Measurements from ENCODE around the gene MCTP1.
"Not testable (repeated sequence)": the region's sequence is repeated elsewhere in the genome, so short reads cannot be mapped to it uniquely, and the experiment has no call there.

MCTP1 gene

DNA sequence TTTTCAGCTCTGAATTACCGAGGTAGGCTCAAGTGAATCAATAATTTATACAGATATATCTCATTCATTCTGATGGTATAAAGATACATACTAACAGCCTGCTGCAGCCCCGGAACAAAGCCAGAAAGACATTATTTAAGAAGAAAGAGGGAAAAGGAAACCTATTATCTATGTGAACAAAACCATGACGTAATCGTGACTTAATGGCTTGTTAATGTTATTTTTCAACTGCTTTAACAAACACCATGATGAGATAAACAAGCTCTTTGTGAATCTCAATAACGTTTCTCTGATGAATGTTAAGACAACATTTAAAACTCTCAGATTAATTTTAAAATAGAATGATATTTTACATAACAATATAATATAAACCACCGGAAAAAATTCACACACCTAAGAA is 429.4 kb downstream of the MCTP1 start:
- DNase-seq: no peak

GRCh38 chr5:94853120-94853519 is 431.8 kb downstream of the MCTP1 start:
- no peak for DNase-seq

- DNase-seq: no peak
Measured at GRCh38 chr5:94850960-94851359, 433.9 kb downstream of the MCTP1 start.

GRCh38 chr5:94849821-94850736 is 434.8 kb downstream of the MCTP1 start:
- DNase-seq: no peak

DNA sequence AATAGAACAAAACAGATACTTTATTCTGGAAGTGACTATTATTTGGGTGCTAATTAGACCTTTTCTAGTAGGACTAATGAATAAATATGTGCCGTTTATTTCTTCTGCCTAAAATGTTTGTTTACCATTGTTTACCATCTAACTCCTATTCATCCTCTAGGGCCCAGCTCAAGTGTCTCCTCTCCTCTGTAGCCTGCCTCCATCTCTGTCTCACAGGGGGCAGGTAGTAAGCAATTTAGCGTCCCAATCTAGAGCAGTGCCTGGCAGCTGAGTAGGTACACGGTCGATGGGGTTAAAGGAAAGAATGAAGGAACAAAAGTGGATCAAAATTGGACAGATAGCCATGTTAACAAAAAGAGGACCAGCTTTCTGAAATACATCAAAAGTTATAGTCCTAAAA is 435.6 kb downstream of the MCTP1 start:
- no peak for DNase-seq

GRCh38 chr5:94847726-94848125 is 437.2 kb downstream of the MCTP1 start:
- DNase-seq: no peak

GRCh38 chr5:94847019-94847418 is 437.9 kb downstream of the MCTP1 start:
- DNase-seq: no peak

GRCh38 chr5:94845696-94846095 is 439.2 kb downstream of the MCTP1 start:
- DNase-seq: not testable (repeated sequence)

DNA sequence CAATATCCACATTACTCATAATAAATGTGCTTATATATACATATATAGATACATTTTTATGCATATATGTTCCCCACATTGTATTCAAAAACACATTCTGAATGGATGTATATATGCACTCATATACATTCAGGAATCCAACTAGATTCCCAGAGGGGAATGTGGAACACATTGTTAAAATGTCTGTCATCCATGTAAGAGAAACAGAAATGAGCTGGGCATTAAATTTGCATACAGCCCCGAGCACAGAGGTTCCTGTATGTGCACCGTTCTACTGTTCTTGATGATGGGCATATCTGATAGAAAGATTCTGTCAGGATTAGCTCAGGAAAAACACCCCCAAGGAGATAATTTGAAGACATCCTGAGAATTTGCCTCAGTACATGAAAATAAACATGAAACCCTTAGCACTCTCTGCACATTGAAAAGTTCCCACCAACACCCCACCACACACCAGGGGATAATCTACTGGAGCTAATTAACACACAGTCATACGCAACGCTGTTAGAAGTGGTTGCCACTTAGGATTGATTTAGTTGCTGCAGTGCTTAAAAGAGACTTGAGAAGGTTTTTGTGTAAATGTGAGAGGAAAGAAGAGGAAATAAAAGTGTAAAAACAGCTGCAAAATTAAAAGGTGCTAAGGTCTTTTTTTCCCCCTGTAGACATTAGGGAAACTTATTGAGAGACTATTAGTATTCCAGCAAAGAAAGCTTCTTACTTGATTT is 443.1 kb downstream of the MCTP1 start:
- no peak for DNase-seq

GRCh38 chr5:94833851-94834250 is 451.0 kb downstream of the MCTP1 start:
- DNase-seq: no peak

- no peak for DNase-seq
Measured at GRCh38 chr5:94832685-94833084, 452.2 kb downstream of the MCTP1 start.

DNA sequence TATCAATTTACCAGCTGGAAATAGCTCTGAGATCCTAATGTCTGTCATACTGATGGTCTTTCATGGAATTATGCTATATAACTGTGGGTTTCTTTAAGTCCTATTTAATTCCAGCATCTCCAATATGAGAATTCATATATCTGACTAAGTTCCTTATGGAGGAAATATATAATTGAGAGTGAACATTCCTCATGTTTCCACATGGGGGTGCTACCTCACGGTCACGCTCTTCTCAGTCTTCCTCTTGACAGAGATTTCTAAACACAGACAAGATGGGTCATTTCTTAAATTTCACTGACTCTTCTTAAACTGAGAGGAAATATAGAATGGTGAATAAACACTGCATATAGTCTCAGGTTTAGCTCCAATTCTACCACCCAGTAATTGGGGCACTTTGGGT is 454.4 kb downstream of the MCTP1 start:
- no peak for DNase-seq

GRCh38 chr5:94828222-94828621 is 456.7 kb downstream of the MCTP1 start:
- DNase-seq: not testable (repeated sequence)

DNA sequence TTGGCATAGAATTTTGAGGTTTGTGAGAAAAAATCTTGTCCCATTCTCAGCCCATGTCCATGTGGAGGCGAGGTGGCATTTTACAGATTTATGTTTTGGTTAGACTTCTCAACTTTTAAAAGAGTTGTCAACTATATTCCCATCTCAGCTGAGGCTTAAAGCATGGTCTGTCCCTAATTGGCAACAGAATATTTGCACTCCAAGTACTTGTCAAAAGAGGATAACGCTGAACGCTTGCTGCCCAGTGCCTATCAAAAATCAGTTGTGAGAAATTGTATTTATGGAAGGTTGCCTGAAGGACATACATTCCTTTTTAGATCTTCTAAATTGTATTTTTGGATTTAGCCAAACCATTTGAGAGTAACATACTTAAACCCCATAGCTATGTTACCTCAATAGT is 464.4 kb downstream of the MCTP1 start:
- DNase-seq: no peak

- DNase-seq: no peak
Measured at GRCh38 chr5:94818904-94819303, 466.0 kb downstream of the MCTP1 start.

DNA sequence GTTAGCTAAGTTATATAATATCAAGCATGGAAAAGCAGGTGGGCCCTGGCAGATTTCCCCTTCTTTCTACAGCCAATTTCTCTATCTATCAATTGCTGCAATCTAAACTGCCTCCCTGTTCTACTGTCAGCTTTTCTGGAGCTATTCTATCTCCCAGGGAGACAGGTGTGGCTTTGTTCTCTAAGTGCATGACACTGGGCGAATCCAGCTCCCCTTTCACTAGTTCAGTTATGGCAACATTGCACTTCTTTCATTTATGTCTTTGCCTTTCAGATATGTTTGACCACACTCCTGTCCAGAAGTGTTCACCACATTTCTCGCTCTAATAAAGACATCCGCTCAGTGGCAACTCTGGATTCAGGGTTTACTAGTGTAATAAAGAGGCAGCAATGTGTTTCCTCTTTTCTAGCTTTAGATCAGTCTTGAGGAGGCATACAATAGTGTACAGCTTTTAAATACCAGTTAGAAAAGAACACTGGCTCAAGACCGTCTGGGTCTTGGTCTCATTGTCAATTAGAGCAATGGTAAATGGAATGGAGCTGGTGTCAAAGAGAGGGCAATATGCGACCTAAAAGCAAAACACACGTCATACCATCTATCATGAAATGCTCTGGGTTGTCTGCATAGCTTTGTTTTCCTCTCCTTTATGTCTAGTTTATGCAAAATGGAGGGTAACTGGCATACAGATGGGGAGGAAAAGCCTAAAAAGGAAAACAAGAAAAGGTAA is 469.4 kb downstream of the MCTP1 start:
- no peak for DNase-seq

DNA sequence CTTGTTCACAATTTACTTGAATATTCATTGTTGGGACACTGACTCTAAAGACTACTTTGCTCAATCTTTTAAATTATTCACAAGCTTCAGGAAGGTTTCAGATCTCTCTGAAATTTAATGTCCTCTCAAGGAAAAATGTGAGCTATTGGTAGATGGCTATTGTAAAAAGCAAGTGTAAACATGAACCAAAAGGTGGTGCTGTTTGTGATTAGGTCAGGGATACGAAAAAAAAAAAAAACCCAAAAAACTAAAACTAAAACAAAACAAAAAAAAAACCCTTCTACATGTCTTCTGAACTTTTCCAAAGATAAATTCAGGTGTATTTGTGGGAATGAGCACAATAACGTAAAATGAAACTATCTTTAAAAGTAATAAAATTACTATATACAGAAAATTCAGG is 472.7 kb downstream of the MCTP1 start:
- DNase-seq: no peak

- no peak for DNase-seq
Measured at GRCh38 chr5:94811331-94811730, 473.6 kb downstream of the MCTP1 start.

GRCh38 chr5:94810877-94811276 is 474.0 kb downstream of the MCTP1 start:
- no peak for DNase-seq

GRCh38 chr5:94810281-94810680 is 474.6 kb downstream of the MCTP1 start:
- no peak for DNase-seq

- DNase-seq: no peak
Measured at GRCh38 chr5:94808497-94808896, 476.4 kb downstream of the MCTP1 start.

GRCh38 chr5:94807985-94808384 is 476.9 kb downstream of the MCTP1 start:
- no peak for DNase-seq

GRCh38 chr5:94802450-94802849 is 482.4 kb downstream of the MCTP1 start:
- DNase-seq: no peak
